Fibroblast of the conjunctiva (primary cell): ENCODE measurements around the gene SEC24D.

Experiments
- DNase-seq: peaks from one replicate; pipeline ENCODE4 v3.0.0-alpha.2; 2010; ENCODE audit warnings: low read depth

SEC24D gene

GRCh38 chr4:118751629-118752323, 84.2 kb downstream of the SEC24D start:
- DNase-seq: no peak

GRCh38 chr4:118749347-118749988, 86.5 kb downstream of the SEC24D start:
- DNase-seq: no peak

GRCh38 chr4:118746251-118746919, 89.5 kb downstream of the SEC24D start:
- no peak for DNase-seq

GRCh38 chr4:118745357-118745756, 90.6 kb downstream of the SEC24D start:
- DNase-seq: no peak

- DNase-seq: no peak
Measured at GRCh38 chr4:118743867-118744266, 92.1 kb downstream of the SEC24D start.

- no peak for DNase-seq
Measured at GRCh38 chr4:118742050-118742449, 93.9 kb downstream of the SEC24D start.

- DNase-seq: no peak
Measured at GRCh38 chr4:118741301-118741855, 94.5 kb downstream of the SEC24D start.

GRCh38 chr4:118740869-118741268, 95.1 kb downstream of the SEC24D start:
- DNase-seq: no peak

GRCh38 chr4:118739022-118739713, 96.8 kb downstream of the SEC24D start:
- no peak for DNase-seq

GRCh38 chr4:118738090-118738489, 97.8 kb downstream of the SEC24D start:
- DNase-seq: no peak

- no peak for DNase-seq
Measured at GRCh38 chr4:118736900-118737299, 99.0 kb downstream of the SEC24D start.

- no peak for DNase-seq
Measured at GRCh38 chr4:118734491-118735205, 101.3 kb downstream of the SEC24D start.

- DNase-seq: peak; percentile 29
Measured at GRCh38 chr4:118732591-118733330, 103.2 kb downstream of the SEC24D start.

GRCh38 chr4:118730683-118731082, 105.2 kb downstream of the SEC24D start:
- DNase-seq: no peak

GRCh38 chr4:118729287-118730286, 106.3 kb downstream of the SEC24D start:
- no peak for DNase-seq

- DNase-seq: no peak
Measured at GRCh38 chr4:118727360-118727759, 108.6 kb downstream of the SEC24D start.

- no peak for DNase-seq
Measured at GRCh38 chr4:118723369-118723768, 112.6 kb downstream of the SEC24D start.

GRCh38 chr4:118721752-118722151, 114.2 kb downstream of the SEC24D start:
- DNase-seq: no peak

- DNase-seq: no peak
Measured at GRCh38 chr4:118718511-118719170, 117.3 kb downstream of the SEC24D start.
